ENCODE measurements around the gene UBE2O.

UBE2O gene

DNA sequence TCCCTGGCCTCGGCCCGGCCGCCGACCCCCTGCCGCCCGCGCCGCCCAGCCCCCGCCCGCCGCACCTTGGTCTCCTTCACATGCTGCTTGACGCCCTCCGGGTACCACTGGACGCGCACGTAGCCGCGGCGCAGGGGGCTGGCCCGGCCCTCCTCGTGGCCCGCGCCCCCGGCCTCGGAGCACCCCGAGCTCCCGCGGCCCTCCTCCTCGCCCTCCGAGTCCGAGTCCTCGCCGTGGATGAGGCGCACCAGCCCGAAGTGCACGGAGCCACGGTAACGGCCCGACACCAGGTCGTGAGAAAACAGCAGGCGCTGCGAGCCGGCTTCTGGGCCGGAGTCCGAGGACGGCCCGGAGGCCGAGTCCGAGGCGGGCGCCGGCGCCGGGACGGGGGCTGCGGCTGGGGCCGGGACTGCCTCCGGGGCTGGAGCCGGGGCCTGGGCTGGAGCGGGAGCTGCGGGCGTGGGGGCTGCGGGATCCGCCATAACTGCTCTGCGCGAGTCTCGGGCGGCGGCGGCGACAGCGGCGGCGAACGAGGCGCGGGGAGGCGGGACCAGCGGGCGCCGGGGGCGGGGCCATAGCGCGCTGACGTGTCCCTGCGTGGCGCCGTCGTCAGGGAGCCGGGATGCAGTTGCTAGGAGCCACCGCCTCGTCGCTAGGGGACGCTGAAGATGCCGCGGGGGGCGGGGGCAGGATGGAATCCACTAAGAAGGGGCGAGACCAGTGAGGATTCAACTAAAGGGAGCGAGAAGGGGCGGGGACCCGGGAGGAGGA is at the start of gene UBE2O:
Gene UBE2O (minus strand): TSS at position 493 of the 771 bp plus-strand sequence. CDS start 11 bp downstream, at position 482.
- DNase-seq (ENCODE audit: low spot score), result peak; percentile 95

DNA sequence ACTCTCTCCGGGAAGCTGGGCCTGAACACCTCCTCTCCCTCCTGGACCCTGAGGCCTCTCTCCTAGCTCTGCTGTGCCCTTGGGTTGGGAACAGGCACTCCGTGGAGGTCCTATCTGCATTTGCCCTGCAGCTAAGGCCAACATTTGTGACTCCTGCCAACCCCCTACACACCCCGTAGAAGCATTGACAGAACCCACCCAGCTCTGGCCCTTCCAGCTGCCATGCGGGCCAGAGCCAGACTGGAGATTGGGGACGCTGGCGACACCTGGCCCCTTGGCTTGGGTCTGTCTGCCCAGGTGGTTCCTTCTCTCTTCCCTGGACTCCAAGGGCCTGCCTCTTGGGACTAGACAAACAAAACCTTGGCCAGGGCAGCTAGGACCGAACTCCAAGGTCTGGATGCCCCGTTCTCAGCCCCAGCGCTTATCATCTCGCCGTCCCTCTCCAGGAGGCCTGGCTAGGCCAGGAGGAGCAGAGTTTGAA is 48.9 kb upstream of the UBE2O start:
- no peak for DNase-seq (ENCODE audit: low spot score)

DNA sequence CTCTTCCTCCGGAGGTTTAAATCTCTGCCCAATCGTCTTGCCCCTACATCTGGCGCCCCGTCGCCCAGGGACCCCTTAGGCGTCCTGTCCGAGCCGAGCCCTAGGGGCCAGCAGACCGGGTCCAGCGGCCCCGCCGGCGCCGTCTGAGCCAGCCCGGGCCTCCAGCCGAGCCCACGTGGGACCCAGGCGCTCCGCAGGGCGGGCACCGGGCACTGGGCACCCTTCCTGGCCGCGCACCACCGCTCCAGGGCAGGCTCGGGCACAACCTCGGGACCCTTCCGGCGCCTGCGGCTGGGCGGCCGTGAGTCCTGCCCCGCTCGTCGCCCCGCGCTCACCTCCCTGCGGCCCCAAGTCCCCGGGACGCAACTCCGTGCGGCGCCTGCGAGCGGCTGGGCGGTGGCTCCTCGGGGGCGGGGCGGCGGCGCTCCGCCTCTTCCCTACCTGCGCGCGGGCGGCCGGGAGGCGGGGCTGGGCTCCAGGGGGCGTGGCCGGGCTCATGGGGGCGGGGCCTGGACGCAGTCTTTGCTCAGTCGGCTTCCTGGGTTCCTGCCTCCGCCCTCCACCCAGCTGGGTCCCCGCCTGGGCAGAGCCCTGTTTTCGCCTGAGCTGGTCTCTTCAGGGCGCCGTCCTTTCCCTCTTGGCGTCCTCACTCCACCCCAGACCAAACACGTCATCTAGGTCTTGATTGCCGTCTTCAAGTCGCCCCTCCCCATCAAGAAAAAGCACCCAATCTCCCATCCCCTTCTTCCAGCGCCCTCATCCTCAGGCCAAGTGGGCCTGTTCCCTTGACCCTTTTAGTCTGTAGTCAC is 48.3 kb upstream of the UBE2O start, which contains the start of gene RHBDF2:
Gene RHBDF2 (minus strand): TSS at position 406 of the 809 bp plus-strand sequence. CDS start 19,899 bp downstream, outside the sequence.
- peak; percentile 88 for DNase-seq (ENCODE audit: low spot score)

DNA sequence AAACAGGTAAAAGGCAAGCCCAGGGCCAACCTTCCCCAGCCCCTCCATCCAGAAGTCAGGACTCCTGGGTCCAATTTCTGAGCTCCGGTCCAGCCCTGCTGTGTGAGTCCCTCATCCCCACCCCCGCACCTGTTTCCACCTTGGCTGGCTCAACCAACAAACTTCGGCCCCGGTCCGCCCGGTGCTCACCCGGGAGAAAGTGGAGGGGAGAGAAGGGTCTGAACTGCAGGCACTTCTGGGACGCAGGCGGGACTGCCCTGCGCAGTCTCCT is 47.7 kb upstream of the UBE2O start:
- no peak for DNase-seq (ENCODE audit: low spot score)

DNA sequence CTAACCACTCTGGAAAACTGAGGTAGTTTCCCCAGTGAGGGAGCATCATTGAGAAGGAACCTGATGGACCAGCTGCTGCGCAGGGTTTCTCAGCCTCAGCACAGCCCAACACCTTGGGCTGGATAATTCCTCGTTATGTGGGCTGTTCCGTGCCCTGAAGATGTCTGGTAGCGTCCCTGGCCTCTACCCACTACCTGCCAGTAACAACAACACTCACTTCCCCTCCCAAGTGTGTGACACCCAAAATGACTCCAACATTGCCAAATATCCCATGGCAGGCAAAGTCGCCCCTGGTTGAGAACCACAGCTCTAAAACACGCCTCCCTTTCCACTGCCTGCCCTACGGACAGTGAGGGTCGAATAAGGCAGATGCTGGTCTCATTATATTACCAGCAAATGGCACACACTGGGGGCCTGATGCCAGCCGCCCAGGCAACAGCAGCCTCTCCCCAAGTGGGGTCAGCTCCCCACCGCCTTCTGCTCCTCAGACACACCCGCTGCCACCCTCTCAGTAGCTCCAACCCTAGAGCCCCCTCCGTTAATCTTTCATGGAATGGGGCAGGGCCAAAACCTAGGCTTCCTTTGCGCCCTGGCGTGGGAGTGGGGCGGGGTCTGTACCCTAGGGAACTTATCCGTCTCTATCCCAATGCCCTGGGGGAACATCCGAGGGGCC is 47.3 kb upstream of the UBE2O start:
- peak; percentile 46 for DNase-seq (ENCODE audit: low spot score)

DNA sequence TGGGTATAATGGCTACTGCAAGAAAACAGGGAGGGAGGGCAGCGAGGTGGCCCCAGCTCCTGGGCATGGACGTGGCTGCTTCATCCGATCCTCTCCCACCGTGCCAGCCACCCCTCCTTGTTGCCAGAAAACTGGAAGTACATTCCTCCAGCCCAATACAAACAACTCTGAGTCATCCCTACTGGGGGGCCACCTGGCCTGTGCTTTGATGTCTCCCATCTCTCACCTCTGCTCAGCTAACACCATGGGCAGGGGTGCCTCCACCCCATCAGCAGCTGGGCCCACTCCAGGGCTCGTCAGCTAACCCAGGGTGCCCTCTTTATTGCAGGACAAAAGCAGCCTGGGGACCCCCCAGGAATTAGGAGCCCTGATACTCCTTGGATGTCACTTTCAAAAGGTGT is 46.3 kb upstream of the UBE2O start:
- DNase-seq (ENCODE audit: low spot score), result no peak

DNA sequence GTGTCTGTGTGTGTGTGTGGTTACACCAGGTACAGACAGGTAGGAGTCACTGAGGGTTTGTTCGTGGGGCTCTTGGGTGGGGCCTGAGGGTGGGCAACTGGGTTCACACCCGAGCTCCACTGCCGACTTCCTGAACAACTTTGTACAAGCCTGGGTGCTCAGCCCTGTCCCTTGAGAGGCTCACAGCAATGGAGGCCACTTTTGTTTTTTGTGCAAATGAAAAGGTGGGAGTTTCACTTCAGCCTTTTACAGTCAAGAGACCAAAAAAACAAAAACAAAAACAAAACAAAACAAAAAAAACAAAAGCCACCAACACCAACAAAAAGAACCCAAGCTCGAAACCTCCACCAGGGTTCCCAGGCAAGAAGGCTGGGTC is 45.9 kb upstream of the UBE2O start:
- DNase-seq (ENCODE audit: low spot score), result peak; percentile 51

DNA sequence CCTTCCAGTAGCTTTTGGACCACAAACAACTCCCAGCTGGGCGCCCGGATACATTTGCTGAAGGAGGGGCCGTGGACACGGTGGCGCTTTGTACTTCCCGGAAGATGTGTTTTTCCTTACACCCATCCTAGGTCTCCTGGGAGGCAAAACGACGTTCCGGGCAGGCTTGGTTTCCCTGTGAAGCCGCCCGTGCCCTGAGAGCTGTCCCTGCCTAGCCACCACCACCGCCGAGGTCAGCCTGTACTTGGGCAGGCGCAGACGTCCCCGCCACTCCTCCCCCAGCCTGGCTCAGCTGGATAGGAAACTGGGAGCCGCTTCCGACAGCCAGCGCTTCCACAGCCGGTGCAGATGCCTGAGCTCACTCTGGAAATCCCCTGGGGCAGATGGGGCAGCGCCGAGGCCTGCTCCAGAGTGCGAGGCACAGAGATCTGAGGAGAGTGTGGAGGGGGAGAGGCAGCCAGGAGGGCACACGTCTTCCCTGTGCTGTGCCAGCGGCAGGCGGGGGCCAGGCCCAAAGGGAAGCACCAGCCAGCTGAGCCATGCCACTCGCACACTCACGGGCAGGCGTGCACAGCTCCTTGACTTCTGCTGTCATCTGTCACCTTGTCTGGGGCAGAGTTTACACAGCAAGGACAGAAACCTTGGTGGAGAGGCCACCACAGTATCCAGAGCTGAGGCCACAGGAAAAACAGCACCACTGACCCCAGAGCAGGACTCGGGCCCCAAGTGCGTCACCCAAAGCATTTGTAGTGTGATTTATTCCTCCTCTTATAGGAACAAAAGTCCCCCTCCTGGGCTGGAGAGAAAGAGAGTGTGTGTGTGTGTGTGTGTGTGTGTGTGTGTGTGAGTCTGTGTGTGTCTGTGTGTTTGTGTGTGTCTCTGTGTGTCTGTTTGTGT is 45.3 kb upstream of the UBE2O start:
- DNase-seq (ENCODE audit: low spot score), result no peak

DNA sequence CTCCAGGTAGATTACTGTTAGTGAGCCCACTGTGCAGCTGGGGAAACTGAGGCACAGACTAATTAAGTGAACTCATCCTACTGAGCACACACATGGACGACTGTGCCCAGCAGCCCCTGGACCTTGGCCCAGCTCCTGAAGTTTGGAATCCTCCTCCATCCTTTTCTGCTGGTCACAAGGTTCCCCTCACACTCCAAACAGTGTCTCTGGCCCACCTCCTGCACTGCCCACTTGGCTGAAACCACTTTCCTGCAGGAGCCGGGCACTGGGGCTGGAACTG is 44.7 kb upstream of the UBE2O start:
- DNase-seq (ENCODE audit: low spot score), result no peak

DNA sequence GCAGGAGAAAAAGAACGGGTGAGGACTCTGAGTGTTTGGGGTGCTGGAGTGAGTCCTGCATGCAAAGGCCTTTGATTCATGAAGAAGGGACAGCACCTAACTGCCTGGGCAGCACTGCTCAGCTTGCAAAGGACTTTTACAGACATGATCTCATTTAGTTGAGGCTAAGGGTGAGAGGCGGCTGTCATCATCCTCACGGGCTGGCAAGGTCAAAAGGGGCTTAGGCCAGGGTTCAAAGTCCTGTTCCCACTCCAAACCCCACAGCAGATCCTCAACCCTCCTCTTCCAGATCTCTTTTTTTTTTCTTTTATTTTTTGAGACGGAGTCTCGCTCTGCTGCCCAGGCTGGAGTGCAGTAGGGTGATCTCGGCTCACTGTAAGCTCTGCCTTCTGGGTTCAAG is 43.5 kb upstream of the UBE2O start:
- no peak for DNase-seq (ENCODE audit: low spot score)

DNA sequence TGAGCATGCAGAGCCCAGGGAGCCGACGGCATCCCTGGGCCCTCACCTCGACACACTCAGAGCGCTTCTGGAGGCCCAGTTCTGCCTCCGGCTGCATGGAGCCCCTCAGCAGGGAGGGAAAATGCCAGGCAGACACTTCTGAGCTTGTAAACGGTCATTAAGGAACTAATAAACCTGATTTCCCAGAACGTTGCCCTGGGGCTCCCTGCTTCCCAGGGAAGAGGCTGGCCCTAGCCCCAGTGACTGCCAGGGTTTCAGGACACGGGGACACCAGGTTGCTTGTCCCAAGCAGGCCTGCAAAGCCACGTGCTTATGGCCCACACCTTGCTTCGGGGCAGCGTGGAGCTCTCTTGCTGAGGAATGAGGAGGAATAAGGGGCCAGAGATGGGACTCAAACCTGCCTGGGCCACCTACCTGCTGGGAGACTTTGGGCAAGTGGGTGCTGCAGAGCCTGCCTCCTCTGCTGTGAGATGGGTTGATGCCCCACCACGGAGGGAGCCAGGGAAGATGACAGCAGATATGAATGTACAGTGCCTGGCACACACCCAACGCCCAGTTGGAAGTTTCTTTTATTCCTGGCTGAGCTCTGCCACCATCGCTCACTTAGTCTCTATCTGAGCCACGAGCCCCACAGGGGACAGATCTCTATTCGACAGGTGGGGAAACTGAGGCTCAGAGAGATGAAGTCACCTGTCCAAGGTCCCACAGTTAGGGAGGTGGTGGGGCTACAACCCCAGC is 42.9 kb upstream of the UBE2O start:
- DNase-seq (ENCODE audit: low spot score), result no peak

DNA sequence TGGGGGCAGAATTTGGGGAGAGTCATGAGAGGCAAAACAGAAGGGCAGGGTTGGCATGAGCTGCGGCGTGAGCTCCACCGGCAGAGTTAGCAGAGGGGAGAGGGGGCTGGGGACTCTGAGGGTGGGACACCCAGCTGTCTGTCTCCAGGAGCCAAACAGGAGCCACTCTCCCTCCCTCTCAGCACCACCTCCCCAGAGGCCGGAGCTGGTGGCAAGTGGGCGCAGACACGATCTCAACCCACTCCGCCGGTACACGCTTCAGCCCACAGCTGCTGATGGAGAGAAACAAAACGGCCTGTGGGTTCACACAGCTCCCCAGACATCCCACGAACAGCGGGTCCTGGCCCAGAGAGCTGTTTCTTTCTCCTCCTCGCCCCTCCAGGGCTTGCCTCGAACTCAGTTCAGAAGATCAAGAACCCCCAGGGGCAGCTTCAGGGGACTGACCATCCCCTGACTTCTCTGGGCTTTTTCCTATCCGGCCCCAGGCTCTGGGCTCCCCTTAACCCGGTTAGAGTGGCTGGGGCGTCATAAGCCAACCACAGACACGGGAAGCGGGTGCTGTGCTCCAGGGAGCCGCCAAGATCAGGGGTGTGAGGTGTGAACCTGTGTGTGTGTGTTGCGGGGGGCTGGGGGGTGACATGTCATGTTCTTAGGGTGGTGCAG is 40.7 kb upstream of the UBE2O start:
- peak; percentile 43 for DNase-seq (ENCODE audit: low spot score)

DNA sequence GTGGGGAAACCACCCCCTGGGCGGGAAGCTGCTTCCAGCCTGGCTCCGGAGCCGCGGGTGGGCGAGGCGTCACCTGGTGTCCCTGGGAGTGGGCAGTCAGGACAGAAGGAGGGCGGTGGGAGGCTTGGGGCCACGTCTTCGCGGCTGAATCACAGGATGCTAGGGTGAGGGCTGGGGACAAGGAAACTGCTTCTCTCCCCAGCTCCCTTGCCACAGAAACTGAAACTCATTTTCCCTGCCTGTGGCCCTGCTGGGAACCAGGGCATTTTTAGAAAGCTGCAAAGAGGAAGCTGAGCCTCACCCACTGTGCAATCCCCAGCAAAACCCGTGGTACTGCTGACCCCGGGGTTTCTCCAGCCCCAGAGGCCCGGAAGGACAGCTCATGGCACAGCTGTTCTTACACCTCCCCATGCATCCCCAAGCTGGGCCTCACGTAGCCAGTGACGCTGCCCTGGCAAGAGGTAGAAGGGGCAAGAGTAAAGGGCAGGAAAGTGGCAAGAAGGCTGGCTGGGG is 40.1 kb upstream of the UBE2O start:
- peak; percentile 81 for DNase-seq (ENCODE audit: low spot score)

DNA sequence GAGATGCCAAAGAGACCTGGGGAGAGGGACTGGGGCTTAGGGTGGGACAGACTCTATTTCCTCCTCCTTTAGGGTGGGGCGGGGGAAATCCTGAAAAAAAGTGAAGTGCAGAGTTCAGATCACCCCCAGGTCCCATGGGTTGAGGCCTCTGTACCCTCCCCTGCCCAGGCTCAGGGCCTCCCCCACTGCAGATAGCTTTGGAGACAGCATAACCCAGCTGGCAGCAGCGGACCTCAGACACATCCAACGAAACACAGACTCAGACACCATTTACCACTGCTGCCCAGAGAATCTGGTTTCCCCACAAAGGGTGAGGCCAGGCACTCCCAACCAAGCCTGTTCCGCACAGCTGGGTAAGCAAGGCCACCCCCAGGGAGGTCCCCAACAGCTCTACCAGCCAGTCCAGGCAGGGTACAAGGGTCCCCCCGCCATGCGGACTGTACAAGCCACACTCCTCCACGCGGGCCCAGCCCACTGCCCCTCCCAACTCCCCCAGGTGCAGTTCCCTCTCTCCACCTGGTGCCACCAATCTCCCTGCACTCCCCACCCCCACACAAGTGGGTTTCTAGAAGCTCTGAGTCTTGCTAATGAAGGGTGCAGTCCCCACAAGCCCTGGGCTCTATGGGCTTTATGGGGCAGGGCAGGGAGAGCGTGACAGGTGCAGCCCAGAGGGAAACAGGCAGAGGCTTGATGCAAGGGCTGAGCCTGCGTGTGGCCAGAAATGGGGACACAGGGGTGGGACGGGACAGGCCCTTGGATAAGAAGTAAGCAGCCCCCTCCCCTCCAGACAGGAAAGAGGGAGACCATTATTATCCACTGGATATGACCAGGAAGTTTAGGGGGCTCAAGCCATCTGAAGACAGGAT is 39.4 kb upstream of the UBE2O start:
- DNase-seq (ENCODE audit: low spot score), result peak; percentile 78

DNA sequence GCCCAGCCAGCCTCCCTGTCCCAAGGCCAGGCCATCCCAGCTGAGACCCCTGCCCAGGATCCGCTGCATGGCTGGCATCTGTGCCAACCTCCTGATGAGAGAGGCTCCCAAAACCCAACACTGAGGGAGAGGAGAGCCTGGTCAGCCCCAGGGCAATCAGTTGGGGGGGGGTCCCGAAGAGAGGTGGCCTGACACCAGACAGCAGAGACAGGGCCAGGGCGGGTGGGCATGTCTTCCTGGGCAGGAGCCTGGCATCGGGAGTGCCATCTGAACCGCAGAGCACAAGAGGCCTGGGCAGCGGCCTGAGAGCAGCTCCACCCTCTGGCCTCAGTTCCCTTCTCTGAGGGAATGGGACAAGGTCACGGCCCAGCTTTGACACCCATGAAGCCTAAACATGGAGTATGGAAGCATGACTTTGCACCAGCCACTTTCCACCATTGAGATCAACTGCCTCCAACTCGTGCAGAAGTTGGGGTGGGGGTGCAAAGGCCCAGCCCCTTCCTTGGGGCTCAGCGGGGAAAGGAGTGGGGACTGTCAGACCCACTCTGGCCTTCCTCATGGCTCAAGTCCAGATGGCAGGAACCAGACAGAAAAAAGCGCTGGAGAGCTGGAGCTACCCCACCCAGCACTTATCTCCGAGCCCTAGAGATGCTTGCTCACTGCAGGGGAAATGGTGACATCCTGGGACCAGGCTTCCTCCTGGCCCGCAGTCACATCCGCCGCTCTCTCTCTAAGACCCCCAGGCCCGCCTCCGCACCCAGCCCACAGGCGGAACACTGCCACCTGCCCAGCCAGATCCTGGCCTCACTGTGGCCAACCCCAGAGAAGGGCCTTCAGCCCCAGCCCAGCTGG is 38.5 kb upstream of the UBE2O start:
- DNase-seq (ENCODE audit: low spot score), result no peak

DNA sequence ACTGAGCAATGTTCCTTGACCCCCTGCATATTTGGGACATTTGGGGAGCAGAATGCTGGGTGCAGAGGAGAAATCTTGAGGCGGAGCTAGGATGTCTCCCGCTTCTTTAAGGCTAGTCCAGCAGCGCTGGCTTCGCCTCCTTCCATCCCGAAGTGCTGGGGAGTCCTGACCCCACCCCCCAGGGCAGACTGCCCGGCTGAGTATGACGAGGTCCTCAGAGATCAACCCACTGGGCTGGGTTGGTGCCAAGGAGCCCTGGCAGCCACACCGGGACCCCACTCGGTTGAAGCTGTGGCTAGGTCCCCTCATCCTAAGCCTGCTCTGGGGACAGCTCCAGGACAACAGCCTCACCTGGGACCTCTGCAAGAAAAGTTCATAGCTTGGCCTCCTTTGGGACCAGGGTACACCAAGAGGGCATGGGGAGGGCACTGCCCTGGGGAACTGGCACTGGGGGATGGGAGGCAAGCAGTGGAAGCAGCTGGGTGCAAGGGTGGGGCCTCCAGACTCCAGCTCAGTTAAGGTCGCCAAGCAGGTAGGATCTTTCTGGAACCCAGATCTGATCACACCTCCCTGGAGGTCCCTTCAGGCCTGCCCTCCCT is 37.3 kb upstream of the UBE2O start:
- no peak for DNase-seq (ENCODE audit: low spot score)

DNA sequence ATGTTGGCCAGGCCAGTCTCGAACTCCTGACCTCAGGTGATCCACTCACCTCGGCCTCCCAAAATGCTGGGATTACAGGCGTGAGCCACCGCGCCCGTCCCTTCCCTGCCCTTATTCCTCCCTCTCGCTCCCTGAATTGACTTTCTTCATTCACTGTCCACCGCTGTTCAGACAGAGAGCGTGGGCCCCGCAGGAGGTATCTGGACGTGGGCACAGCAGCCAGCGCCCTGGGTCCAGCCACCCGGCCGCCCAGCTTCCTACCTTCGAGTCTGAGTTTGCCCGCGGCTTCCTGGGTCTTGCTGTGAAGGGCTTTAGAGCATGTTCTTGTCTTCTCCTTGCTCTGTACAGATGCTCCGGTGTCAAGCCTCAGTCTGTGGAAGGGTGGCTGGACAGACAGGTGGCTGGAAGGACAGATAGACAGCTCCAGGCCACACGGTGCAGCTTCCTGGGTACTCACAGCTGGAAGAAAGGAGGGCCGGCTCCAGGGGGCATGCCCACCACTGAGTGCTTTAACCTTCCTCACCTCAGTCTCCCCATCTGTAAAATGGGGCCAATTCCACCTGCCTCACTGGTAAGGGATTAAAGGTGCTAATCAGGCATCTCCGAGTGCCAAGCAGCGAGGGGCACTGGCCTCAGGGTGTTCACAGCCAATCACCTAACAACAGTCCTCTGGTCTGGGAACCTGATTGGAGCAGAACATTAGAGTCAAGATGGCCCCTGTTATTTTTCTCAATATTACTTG is 34.7 kb upstream of the UBE2O start:
- DNase-seq (ENCODE audit: low spot score), result no peak

All from NAMALWA (cell line).